Adipocyte (in vitro differentiated cells): ENCODE results near the gene GMDS.
"Not testable (repeated sequence)": the region's sequence is repeated elsewhere in the genome, so short reads cannot be mapped to it uniquely, and the experiment has no call there.

Experiments used
- DNase-seq: peaks from one replicate; pipeline ENCODE4 v3.0.0-alpha.2; 2015; ENCODE audit warnings: low read depth
- H3K27me3 ChIP-seq: replicated peaks from 2 replicates; pipeline ENCODE4 v1.7.0; 2013; ENCODE audit warnings: mild to moderate bottlenecking, low read length, moderate library complexity; ENCODE audit not compliant: control insufficient read depth, insufficient read depth
- H3K36me3 ChIP-seq: 2 replicates; pipeline ENCODE4 v1.7.0; 2013; ENCODE audit warnings: low read length, mild to moderate bottlenecking, moderate library complexity; ENCODE audit not compliant: control insufficient read depth, insufficient read depth, severe bottlenecking
- H3K4me1 ChIP-seq: 2 replicates; pipeline ENCODE4 v1.7.0; 2013; ENCODE audit warnings: mild to moderate bottlenecking, low read length, moderate library complexity; ENCODE audit not compliant: control insufficient read depth, insufficient read depth
- H3K4me3 ChIP-seq: 2 replicates; pipeline ENCODE4 v1.7.0; 2013; ENCODE audit warnings: mild to moderate bottlenecking, low read length, moderate library complexity
- H3K9ac ChIP-seq: 2 replicates; pipeline ENCODE4 v1.7.0; 2013; ENCODE audit warnings: mild to moderate bottlenecking, low read length, moderate library complexity
- H3K9me3 ChIP-seq: 2 replicates; pipeline ENCODE4 v1.7.0; 2013; ENCODE audit warnings: mild to moderate bottlenecking, low read length, moderate library complexity; ENCODE audit not compliant: control insufficient read depth

Gene GMDS

DNA sequence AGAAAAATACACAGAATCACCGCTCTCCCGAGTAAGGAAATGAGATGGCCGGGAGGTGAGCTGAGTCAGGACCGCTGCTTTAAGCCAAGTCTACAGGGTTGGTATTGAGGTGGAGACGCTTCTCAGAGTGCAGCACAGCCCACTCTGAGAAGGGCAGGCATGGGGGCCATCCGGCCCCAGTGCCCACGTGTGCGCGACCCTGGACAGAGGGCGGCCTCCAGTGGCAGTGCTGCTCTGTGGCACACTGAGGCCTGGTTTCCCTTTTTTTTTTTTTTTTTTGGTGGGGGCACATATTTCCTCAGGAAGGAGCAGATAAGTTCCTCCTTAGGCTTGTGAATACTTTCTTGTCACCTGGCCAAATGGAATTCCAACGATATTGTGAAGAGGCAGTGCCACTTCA lies 546.9 kb downstream of the GMDS start:
- H3K4me3 ChIP-seq = no peak overlapping the region

DNA sequence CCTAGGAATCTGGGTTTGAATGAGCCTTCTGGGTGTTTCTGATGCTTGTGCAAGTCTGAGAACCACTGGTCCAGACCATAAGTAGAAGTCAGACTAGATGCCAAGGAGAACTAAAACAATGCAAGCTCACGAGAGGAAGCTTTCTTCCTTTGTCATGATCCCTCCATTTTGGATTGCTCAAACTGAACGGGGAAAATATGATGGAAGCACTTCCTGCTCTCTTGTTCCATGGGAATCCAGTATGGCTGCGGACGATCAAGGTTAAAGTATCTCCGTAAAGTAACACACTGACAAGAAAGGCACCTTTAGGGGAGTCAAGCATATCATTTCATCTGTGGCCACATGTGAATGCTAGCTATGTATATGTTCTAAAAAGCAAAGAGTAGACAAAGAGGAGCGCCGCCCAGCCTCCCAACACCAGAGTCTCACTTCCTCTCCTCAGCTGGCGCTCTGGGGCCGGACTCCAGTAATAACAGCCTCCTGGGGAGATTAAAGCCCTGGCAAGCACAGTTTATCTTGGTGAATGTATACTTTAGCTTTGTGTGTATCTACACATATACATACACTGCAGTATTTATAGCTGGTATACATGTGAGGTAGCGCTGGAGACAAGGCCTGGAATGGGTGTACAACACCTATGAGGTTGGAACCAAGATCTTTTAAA lies 547.6 kb downstream of the GMDS start:
- no peak for DNase-seq
- Histone ChIP-seq H3K4me3 (no peak overlapping the region), H3K4me1 (peaks cover 16% of the 10 kb centered on the region), H3K27me3 (no peaks in the 10 kb centered on the region), H3K36me3 (no peaks in the 10 kb centered on the region), H3K9me3 (peaks cover 1% of the 10 kb centered on the region), H3K9ac (no peak overlapping the region)

More for the DNA sequence above, 546.9 kb downstream of the GMDS start:
- Histone ChIP-seq H3K36me3 (no peaks in the 10 kb centered on the region), H3K9ac (no peak overlapping the region), H3K9me3 (no peaks in the 10 kb centered on the region), H3K27me3 (no peaks in the 10 kb centered on the region), H3K4me1 (peaks cover 19% of the 10 kb centered on the region)
- no peak for DNase-seq

DNA sequence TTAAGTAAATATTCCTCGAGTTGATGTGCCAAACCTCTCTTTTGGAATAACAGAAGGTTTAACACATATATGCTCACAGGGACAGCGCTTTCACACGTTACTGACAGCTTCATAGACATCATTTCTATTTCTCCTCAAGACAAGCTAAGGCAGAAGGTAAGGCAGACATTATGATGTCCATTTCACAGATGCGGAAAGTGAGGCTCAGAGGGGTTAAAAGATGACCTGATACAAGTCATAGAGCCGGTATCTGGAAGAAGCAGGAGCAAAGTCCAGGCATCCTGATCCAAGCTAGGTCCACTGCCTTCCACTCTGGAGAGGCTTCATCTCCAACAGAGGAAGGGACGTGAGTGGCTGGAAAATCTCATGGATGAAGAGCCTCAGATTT lies 548.9 kb downstream of the GMDS start:
- H3K4me1 ChIP-seq = peaks cover 4% of the 10 kb centered on the region
- no peaks in the 10 kb centered on the region for H3K27me3 ChIP-seq
- no peak for DNase-seq

DNA sequence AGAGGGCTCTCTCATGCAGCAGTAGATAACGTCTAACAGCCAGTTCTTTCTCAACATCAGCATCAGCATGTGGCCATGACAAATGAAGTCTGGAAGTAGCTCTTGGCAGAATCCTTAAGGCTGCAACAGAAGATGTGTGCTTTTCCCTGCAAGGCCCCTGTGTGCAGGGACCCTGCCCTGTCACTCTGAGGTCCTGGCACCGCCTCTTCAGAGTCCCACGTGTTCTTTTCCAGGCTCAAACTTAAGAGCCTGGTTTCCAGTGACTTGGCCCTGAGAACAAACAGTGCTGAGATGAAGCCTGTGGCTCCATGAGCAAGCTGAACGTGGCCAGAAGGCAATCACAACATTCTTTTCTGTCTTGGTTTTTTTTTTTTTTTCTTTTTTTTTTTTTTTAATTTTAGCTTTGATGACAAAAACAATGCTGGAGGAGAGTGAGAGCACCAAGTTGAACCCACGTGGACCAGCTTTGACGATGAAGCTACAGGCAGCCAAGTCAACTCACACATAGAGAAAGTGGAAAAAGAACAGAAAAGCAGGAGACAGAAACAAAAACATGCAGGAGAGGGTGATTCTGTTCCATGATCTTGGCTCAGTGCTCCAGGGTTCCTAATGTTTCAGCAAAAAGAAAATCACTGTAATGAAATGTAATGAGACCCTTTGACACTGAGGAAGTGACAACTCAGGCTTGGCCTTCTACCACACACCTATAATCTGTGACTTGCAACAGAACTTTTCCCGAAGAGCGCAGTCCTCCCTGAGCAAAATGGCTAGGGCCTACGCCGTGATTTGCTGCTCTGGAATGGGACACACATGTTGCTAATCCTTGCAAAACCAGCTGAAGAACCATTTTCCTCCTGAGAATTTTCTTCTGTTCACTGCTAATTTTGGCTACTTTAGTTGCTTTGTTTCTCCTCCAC lies 549.6 kb downstream of the GMDS start:
- Histone ChIP-seq H3K36me3 (no peaks in the 10 kb centered on the region), H3K4me3 (no peak overlapping the region), H3K9ac (no peak overlapping the region), H3K9me3 (peaks cover 6% of the 10 kb centered on the region), H3K27me3 (no peaks in the 10 kb centered on the region), H3K4me1 (no peaks in the 10 kb centered on the region)
- DNase-seq = no peak

More for the DNA sequence above, 548.9 kb downstream of the GMDS start:
- Histone ChIP-seq H3K36me3 (no peaks in the 10 kb centered on the region), H3K9me3 (peaks cover 6% of the 10 kb centered on the region), H3K9ac (no peak overlapping the region), H3K4me3 (no peak overlapping the region)

DNA sequence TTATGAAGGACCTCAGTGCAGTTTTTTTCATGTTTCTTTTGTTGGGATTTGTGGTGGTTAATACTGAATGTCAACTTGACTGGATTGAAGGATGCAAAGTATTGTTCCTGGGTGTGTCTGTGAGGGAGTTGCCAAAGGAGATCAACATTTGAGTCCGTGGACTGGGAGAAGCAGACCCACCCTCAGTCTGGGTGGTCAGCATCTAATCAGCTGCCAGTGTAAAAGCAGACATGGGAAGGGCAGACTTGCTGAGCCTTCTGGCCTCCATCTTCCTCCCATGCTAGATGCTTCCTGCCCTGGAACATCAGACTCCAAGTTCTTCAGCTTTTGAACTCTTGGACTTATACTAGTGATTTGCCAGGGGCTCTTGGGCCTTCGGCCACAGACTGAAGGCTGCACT lies 553.6 kb downstream of the GMDS start:
- H3K9ac ChIP-seq, DNase-seq, H3K4me3 ChIP-seq, H3K36me3 ChIP-seq, H3K27me3 ChIP-seq, H3K9me3 ChIP-seq, H3K4me1 ChIP-seq: not testable (repeated sequence)

DNA sequence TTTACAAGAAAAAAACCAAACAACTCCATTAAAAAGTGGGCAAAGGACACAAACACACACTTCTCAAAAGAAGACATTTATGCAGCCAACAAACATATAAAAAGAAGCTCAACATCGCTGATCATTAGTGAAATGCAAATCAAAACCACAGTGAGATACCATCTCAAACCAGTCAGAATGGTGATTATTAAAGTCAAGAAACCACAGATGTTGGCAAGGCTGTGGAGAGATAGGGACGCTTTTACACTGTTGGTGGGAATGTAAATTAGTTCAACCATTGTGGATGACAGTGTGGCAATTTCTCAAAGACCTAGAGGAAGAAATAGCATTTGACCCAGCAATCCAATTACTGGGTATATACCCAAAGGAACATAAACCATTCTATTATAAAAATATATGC lies 554.7 kb downstream of the GMDS start:
- H3K4me1 ChIP-seq = peaks cover 18% of the 10 kb centered on the region
- DNase-seq = not testable (repeated sequence)

DNA sequence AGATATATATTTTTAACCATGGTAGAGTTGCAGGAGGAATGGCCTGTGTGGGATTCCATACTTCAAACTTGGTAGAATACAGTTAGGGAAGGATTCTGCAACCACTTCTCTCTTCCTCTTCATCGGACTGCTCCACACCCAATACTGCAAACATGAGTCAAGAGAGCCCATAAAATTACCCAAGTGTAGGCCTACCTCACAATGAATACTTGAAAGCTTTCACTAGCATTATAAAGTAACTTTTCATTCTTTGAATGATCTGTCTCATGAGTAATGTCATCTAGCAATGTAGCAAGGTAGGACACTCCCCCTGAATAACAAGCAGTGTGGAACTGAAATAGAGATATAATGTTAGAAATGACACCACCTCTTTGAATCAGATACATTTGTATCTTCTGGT lies 556.3 kb downstream of the GMDS start:
- no peak for DNase-seq
- Histone ChIP-seq H3K9ac (no peak overlapping the region), H3K27me3 (no peaks in the 10 kb centered on the region), H3K4me1 (peaks cover 22% of the 10 kb centered on the region), H3K36me3 (no peaks in the 10 kb centered on the region), H3K9me3 (peaks cover 6% of the 10 kb centered on the region), H3K4me3 (no peak overlapping the region)

More for the DNA sequence above, 554.7 kb downstream of the GMDS start:
- not testable (repeated sequence) for H3K9me3 ChIP-seq, H3K27me3 ChIP-seq, H3K4me3 ChIP-seq, H3K9ac ChIP-seq, H3K36me3 ChIP-seq

DNA sequence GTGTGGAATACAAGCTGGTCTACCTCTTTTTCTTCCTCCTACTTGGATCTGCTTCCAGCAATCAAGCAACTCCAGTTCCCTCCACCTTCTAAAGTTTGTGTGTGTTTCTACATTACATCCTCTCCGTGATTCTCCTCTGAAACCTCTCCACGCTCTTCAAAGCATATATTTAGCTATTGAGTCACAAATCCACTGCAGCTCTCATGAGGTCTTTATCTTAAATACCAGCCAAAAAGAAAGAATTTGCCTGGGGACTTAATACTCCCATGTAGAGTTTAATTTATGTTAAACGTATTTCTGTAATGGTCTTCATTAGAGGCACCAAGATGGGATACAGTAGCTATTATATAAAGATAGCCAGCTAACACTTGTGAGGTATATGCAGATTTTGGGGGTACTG lies 557.0 kb downstream of the GMDS start:
- H3K9ac ChIP-seq = no peak overlapping the region
- H3K27me3 ChIP-seq = no peaks in the 10 kb centered on the region
- H3K36me3 ChIP-seq = no peaks in the 10 kb centered on the region
- no peak overlapping the region for H3K4me3 ChIP-seq
- peaks cover 6% of the 10 kb centered on the region for H3K9me3 ChIP-seq
- peaks cover 22% of the 10 kb centered on the region for H3K4me1 ChIP-seq
- DNase-seq = no peak

DNA sequence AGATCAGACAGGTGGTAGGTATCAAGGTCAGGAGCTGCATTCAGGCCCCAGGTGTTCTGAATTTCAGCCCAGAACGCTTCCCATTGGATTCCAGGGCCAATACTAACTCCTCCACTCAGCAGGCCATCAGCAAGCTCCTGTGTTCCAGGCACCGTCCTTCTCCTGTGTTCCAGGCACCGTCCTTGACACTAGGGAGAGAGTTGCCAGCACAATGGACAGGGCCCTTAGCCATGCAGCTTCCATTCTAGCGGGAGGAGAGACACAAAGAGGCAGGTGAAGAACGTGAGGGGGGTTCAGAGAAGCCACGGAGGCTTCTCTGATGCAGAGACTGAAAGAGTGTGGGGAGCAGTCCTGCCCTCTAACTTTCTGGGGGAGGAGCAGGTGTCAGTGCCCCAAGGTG lies 558.0 kb downstream of the GMDS start:
- peaks cover 22% of the 10 kb centered on the region for H3K4me1 ChIP-seq
- H3K9me3 ChIP-seq = peaks cover 1% of the 10 kb centered on the region
- no peaks in the 10 kb centered on the region for H3K36me3 ChIP-seq
- H3K9ac ChIP-seq = no peak overlapping the region
- H3K27me3 ChIP-seq = no peaks in the 10 kb centered on the region
- no peak overlapping the region for H3K4me3 ChIP-seq
- DNase-seq = no peak

DNA sequence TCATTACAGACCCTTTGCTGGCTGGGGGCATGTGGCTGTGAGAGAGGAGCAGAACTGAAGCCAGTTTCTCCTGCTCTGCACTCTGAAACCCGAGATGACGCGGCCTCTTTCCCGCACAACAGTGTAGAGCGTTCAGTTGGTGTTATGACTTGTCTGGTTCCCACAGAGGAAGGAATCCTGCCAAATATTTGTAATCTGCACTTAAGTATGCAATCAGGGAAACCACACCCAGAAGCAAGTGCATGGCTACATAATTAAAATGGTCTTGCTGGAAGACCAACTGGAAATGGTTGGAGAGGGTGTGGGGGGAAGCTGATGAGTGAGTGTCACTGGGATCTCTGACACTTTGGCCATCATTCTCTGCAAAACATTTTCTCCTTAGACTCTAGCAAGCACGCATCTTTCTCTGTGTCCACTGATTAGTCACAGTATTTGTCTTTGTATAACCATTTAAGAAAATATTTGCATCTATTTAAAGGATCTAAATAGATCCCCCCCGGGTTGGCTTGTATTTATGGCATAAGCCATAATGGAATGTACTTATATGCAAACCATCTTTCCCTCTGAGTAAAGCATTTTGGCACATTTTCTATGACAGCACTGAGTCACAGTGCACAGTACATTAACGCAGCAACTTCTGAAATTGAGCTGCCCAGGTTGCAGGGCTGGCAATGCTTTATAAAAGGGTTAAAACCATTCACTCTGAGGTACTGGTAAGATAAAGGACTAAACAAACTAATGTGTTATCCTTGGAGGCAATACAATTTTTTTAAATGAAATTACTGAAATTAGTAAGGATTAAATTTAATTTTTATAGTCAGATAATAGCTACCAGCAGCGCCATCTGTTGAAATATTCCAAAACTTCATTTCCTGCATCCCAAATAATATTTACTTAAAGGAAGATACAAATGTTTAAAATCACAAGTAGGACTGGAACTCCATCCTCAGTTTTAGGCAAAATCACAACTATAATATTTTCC lies 559.0 kb downstream of the GMDS start:
- Histone ChIP-seq H3K9ac (no peak overlapping the region), H3K4me1 (peaks cover 22% of the 10 kb centered on the region), H3K9me3 (no peaks in the 10 kb centered on the region), H3K27me3 (no peaks in the 10 kb centered on the region), H3K4me3 (no peak overlapping the region), H3K36me3 (no peaks in the 10 kb centered on the region)
- peak; percentile 92 for DNase-seq

DNA sequence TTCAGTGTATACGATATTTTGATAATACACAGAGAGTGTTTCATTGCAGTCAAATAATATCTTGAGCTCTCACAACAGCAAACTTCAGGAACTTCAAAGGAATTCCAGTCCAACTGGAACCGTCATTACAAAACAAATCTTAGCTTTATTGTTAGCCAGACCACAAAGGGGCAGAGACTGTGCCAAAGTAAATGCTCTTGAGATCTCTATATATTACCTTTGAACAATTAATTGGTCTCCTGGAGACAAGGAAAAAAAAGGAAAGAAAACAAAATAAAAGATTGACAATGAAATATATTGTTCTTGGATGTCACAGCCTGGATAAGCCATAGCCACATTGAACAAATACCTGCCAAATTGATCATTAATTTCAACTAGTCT lies 565.7 kb downstream of the GMDS start:
- no peak overlapping the region for H3K9ac ChIP-seq
- H3K27me3 ChIP-seq = no peaks in the 10 kb centered on the region
- DNase-seq = no peak
- H3K4me3 ChIP-seq = no peak overlapping the region
- H3K4me1 ChIP-seq = peaks cover 4% of the 10 kb centered on the region
- no peaks in the 10 kb centered on the region for H3K36me3 ChIP-seq
- no peaks in the 10 kb centered on the region for H3K9me3 ChIP-seq
